ENCODE data around the gene NEK6.

NEK6 gene

DNA sequence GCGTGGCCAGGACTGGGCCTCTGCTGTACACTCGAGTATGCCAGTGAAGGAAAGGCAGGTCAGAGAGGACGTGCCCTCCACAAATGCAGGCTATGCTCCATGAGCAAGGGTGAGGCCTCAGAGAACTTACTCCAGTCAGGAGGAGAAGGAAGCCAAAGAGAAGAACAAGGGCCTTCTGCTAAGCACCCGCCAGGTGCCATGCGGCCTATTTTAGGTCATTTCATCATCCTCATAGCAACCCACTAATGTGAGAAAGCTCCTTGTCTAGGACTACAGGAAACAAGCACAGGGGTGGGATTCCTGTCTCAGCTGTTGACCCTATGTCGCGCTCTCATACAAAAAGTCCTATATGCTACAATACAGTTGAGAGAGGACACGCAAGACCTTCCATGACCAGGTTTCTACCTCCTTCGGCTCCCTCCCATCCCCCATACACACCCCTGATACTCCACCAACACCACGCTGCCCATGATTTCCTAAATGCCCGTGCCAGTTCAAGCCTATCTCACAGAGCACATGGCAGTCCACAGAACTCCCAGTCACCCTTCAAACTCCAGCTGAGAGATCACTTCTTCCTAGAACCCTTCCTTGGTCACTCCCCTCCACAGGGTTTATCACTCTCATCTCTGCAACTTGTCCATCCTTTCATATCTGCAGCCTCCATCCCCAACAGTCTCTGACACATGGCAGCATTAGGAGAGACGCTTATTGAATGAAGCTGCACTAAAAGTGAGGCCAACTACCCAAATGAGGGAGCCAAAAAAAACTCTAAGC lies 130.7 kb downstream of the NEK6 start:
- no peak for DNase-seq

DNA sequence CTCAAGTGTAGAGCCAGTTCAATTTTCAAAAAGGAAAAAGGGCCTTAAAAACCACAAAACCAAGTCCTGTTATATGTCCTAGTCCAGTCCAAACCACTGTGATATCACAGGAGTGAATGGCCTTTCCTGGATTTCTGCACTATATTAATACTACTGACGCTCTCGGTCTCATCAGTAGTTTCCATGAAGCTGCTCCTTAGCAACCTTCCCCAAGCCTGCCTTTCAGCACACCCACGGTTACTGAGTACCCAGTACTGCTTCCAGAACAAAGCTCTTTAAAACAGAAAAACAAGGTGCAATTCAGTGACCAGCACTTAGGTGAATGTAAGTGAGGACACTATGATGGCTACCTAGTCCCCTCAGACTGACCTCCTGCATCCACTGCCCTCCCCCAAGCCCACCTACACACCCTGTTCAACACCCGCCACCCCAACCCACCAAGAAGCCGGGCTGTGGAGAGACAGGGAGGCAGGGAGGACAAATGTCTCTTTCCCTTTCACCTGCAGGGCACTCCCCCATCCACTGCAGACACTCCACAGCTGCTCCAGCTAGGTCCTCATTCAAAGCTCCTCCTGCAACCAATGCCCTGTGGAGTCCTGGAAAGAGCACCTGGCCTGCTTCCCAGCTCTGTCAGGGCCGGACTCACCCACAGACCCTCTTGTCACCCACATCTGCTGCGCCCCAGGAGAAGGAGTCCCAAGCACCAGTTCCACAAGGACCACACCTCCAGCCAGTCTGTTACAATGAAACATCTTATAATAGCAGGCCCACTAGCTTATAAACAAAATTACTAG lies 131.6 kb downstream of the NEK6 start:
- no peak for DNase-seq

- DNase-seq = no peak
Observed at GRCh38 chr9:124390794-124391658, 133.3 kb downstream of the NEK6 start.

DNA sequence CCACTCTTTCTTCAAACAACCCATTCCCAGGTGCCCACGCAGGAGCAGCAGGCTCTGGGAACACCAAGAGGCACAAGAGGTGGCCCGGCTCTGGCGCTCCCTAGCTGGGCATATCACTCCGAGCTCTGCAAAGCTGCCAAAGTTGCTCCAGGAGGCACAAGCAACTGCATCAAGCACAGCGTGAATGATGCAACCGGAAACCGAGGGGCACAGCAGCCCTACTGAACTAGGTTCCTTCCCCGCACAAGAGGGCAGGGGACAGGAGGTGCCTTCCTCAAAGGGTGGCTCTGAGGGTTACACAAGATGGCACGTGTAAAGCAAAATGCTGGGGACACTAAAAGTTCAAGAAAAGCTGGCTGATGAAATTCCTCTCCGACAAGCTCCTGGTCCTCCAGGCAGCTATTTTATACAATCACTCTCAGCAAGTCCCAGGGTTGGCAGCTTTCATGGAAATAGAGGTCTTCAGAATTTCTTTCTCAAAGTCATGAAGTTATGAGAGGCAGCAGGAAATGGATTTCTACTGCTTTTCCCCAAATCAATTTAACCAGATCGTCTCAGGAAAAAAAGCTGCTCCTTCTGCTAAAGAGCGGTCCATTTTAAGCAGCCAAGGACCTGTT lies 134.6 kb downstream of the NEK6 start:
- no peak for DNase-seq

DNA sequence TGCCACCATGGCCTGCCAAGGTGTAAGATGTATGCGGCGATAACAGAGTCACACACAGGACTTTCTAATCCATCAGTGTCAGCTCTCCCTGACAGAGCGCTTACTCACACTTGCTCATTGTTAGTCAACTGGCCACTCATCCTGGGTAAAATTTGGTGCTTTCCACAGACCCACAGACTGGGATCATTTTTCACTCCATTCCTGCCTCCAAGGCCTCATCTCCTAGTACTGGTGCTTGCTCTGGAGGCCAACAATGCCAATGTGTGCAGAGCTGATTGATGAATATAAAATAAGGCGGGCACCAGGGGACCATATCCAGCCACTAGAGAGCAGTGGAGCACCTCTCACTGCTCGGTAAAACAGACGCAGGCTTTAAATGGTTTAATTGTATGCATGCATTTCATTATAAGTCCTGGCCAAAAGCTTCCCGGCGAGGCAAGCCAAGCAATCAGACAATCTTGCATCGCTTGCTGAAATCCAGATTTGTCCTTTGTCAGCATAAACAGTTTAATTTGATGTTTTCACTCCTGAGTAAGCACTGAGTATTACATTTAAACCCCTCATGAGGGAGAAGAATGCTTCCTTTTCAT lies 135.2 kb downstream of the NEK6 start:
- DNase-seq = peak; percentile 34

DNA sequence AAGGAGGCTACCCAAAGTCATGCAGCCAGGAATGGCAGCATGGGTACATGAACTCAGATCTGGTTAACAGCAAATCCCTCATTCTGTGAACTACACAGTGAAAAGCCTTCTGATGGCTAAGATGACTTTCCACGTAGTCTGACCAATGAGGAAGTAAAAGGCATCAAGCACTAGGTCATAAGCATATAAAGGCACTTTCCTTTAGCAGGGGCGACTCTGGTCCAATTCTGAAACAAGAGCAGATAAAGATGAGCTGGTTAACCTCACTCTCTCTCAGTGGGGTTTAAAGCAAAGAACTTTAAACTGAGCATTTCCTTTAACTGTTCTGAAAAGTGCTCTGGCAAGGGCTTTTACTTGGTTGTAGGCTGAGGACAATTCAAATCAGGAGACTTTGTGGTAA lies 136.4 kb downstream of the NEK6 start:
- DNase-seq = peak; percentile 72

DNA sequence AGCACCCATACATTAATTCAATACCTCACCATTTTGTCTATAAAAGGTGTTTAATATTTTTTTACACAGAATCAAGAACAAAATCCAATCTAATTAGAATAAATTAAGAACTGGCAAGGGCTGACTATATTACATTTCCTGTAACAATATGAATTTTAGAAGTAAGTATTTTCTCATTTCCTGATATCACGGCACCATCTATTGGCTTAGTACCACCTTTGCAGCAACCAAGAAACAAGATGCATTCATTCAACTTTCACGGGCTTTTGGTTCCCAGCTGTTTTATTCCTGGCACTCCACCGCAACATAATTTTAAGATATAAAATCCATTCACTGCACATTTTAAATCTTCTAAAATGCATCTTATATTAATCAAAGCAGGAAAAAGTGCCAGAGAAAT lies 136.8 kb downstream of the NEK6 start:
- DNase-seq = peak; percentile 17

- no peak for DNase-seq
Observed at GRCh38 chr9:124395826-124396225, 138.1 kb downstream of the NEK6 start.

GRCh38 chr9:124398191-124398935 lies 140.6 kb downstream of the NEK6 start:
- DNase-seq = no peak

GRCh38 chr9:124399323-124399967 lies 141.7 kb downstream of the NEK6 start:
- no peak for DNase-seq

DNA sequence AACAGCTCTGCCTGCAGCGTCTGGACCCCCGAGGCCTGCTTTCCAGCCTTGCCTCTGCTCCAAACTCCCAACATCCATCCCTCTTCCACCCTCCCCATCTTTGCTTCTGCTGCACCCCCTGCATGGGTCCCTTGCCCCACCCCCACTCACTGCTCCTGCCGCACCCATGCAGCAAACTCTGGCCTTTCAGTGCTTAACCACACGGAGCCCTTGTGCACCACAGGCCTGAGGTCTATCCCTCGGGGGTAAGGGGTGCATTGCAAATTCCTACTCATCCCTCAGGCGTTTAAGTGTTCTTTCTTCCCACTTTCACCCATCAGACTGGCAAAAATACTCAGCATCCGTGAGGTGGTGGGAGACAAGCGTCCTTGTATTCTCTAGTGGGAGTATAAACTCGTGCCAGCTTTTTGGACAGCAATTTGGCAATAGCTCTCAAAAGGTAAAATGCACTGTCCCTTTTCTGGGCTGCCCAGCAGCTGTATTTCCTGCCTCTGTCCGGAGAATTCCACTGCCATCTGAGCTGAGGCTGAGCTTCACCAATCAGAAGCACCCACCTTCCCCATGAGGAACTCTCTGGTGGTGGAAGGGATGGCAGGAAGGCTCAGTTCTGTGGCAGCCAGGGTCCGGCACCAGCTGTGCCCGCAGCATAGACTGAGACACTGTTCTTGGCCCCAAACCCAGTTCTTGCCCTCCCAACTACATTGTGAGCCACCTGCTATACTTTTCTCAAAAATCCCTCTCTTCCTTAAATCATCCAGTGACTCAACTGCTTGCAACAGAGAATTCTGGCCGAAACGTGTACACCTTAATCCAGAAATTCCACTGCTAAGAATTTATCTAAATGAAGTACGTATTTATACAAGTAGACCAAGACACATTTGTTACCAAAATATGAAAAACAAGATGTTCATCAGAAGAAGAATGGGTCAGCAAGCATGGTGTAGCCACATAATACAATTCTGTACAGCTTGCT lies 142.5 kb downstream of the NEK6 start:
- no peak for DNase-seq
